ENCODE data around the gene DLX6. TPM values are rescaled to one million over a fixed set of nuclear protein-coding genes. Genes with fewer than 3 reads are reported as not detected.

The DLX6 gene
- total RNA-seq = under 1 TPM in 1 of 2 donors, not detected in 1; 0.17 TPM
- not detected for polyA plus RNA-seq (ENCODE audit: insufficient read length in 2 of 2)
- long read RNA-seq, donor 1 = 0 reads
- long read RNA-seq, donor 2 = 0 reads
- long read RNA-seq, donor 3 = 0 reads
- long read RNA-seq, donor 4, partial matches to known transcripts = 8 of 26 reads
- long read RNA-seq, donor 4, other reads (novel, unspliced or antisense) = 18 of 26 reads

GRCh38 chr7:97005183-97006054, at the start of gene DLX6:
DLX6 (plus strand) TSS chr7:97005553; CDS start chr7:97005978, 425 bp downstream.
- Histone ChIP-seq H3K4me3 (ENCODE audit: low read depth, low read length) (peak within 1 kb of the TSS; percentile 24), H3K27me3 (ENCODE audit: control insufficient read depth, insufficient read depth, low read length) (peaks cover 99% of the 10 kb centered on the region), H3K36me3 (ENCODE audit: control insufficient read depth, insufficient read depth, low read length) (no peaks in the 10 kb centered on the region), H3K9me3 (ENCODE audit: control insufficient read depth, insufficient read depth, low read length) (no peaks in the 10 kb centered on the region), H3K27ac (ENCODE audit: low read depth, low read length) (no peak within 1 kb of the TSS), H3K4me1 (ENCODE audit: control insufficient read depth, insufficient read depth, low read length) (peaks cover 34% of the 10 kb centered on the region)
- peak in 2 of 6 donors; percentile 87 to 88 for DNase-seq (ENCODE audit: low read depth in 4 of 6, low spot score in 6 of 6)
- WGBS (ENCODE audit: insufficient coverage) = under 1% methylated on average over 42 of the region's 44 CpGs

- Histone ChIP-seq H3K27me3 (ENCODE audit: control insufficient read depth, insufficient read depth, low read length) (no peaks in the 10 kb centered on the region), H3K9me3 (ENCODE audit: control insufficient read depth, insufficient read depth, low read length) (no peaks in the 10 kb centered on the region), H3K36me3 (ENCODE audit: control insufficient read depth, insufficient read depth, low read length) (no peaks in the 10 kb centered on the region), H3K4me3 (ENCODE audit: low read depth, low read length) (no peak overlapping the region), H3K27ac (ENCODE audit: low read depth, low read length) (no peak overlapping the region), H3K4me1 (ENCODE audit: control insufficient read depth, insufficient read depth, low read length) (no peaks in the 10 kb centered on the region)
- DNase-seq (ENCODE audit: low read depth in 4 of 6, low spot score in 6 of 6) = no peak
Measured at GRCh38 chr7:96959135-96959534, 46.2 kb upstream of the DLX6 start.

- Histone ChIP-seq H3K4me1 (ENCODE audit: control insufficient read depth, insufficient read depth, low read length) (no peaks in the 10 kb centered on the region), H3K27ac (ENCODE audit: low read depth, low read length) (no peak overlapping the region), H3K9me3 (ENCODE audit: control insufficient read depth, insufficient read depth, low read length) (no peaks in the 10 kb centered on the region), H3K36me3 (ENCODE audit: control insufficient read depth, insufficient read depth, low read length) (no peaks in the 10 kb centered on the region), H3K4me3 (ENCODE audit: low read depth, low read length) (no peak overlapping the region), H3K27me3 (ENCODE audit: control insufficient read depth, insufficient read depth, low read length) (peaks cover 2% of the 10 kb centered on the region)
- WGBS (ENCODE audit: insufficient coverage) = 87% methylated on average over 7 of the region's 9 CpGs
- DNase-seq (ENCODE audit: low read depth in 4 of 6, low spot score in 6 of 6) = no peak
Measured at GRCh38 chr7:96962221-96962885, 43.0 kb upstream of the DLX6 start.

GRCh38 chr7:96968981-96969380, 36.4 kb upstream of the DLX6 start:
- H3K27ac ChIP-seq (ENCODE audit: low read depth, low read length) = no peak overlapping the region
- no peaks in the 10 kb centered on the region for H3K4me1 ChIP-seq (ENCODE audit: control insufficient read depth, insufficient read depth, low read length)
- 100% methylated on average over 1 of the region's 2 CpGs for WGBS (ENCODE audit: insufficient coverage)
- no peaks in the 10 kb centered on the region for H3K36me3 ChIP-seq (ENCODE audit: control insufficient read depth, insufficient read depth, low read length)
- H3K9me3 ChIP-seq (ENCODE audit: control insufficient read depth, insufficient read depth, low read length) = no peaks in the 10 kb centered on the region
- no peak overlapping the region for H3K4me3 ChIP-seq (ENCODE audit: low read depth, low read length)
- DNase-seq (ENCODE audit: low read depth in 4 of 6, low spot score in 6 of 6) = no peak
- peaks cover 2% of the 10 kb centered on the region for H3K27me3 ChIP-seq (ENCODE audit: control insufficient read depth, insufficient read depth, low read length)

- Histone ChIP-seq H3K27ac (ENCODE audit: low read depth, low read length) (no peak overlapping the region), H3K27me3 (ENCODE audit: control insufficient read depth, insufficient read depth, low read length) (no peaks in the 10 kb centered on the region), H3K9me3 (ENCODE audit: control insufficient read depth, insufficient read depth, low read length) (no peaks in the 10 kb centered on the region), H3K36me3 (ENCODE audit: control insufficient read depth, insufficient read depth, low read length) (no peaks in the 10 kb centered on the region), H3K4me3 (ENCODE audit: low read depth, low read length) (no peak overlapping the region), H3K4me1 (ENCODE audit: control insufficient read depth, insufficient read depth, low read length) (no peaks in the 10 kb centered on the region)
- no peak for DNase-seq (ENCODE audit: low read depth in 4 of 6, low spot score in 6 of 6)
Measured at GRCh38 chr7:96970739-96971138, 34.6 kb upstream of the DLX6 start.

- H3K9me3 ChIP-seq (ENCODE audit: control insufficient read depth, insufficient read depth, low read length) = peaks cover 2% of the 10 kb centered on the region
- WGBS (ENCODE audit: insufficient coverage) = 100% methylated on average over 1 of the region's 2 CpGs
- no peak for DNase-seq (ENCODE audit: low read depth in 4 of 6, low spot score in 6 of 6)
- no peak overlapping the region for H3K27ac ChIP-seq (ENCODE audit: low read depth, low read length)
- peaks cover under 1% of the 10 kb centered on the region for H3K27me3 ChIP-seq (ENCODE audit: control insufficient read depth, insufficient read depth, low read length)
- no peaks in the 10 kb centered on the region for H3K36me3 ChIP-seq (ENCODE audit: control insufficient read depth, insufficient read depth, low read length)
- H3K4me1 ChIP-seq (ENCODE audit: control insufficient read depth, insufficient read depth, low read length) = no peaks in the 10 kb centered on the region
- no peak overlapping the region for H3K4me3 ChIP-seq (ENCODE audit: low read depth, low read length)
Measured at GRCh38 chr7:96973986-96974385, 31.4 kb upstream of the DLX6 start.

GRCh38 chr7:96976106-96976505, 29.2 kb upstream of the DLX6 start:
- H3K9me3 ChIP-seq (ENCODE audit: control insufficient read depth, insufficient read depth, low read length) = peaks cover 2% of the 10 kb centered on the region
- H3K4me1 ChIP-seq (ENCODE audit: control insufficient read depth, insufficient read depth, low read length) = no peaks in the 10 kb centered on the region
- WGBS (ENCODE audit: insufficient coverage) = 60% methylated on average over 1 of the region's 2 CpGs
- no peak overlapping the region for H3K27ac ChIP-seq (ENCODE audit: low read depth, low read length)
- H3K4me3 ChIP-seq (ENCODE audit: low read depth, low read length) = no peak overlapping the region
- peaks cover 2% of the 10 kb centered on the region for H3K27me3 ChIP-seq (ENCODE audit: control insufficient read depth, insufficient read depth, low read length)
- DNase-seq (ENCODE audit: low read depth in 4 of 6, low spot score in 6 of 6) = no peak
- H3K36me3 ChIP-seq (ENCODE audit: control insufficient read depth, insufficient read depth, low read length) = no peaks in the 10 kb centered on the region

GRCh38 chr7:96977445-96977844, 27.9 kb upstream of the DLX6 start:
- Histone ChIP-seq H3K36me3 (ENCODE audit: control insufficient read depth, insufficient read depth, low read length) (no peaks in the 10 kb centered on the region), H3K9me3 (ENCODE audit: control insufficient read depth, insufficient read depth, low read length) (peaks cover 2% of the 10 kb centered on the region), H3K4me1 (ENCODE audit: control insufficient read depth, insufficient read depth, low read length) (no peaks in the 10 kb centered on the region), H3K4me3 (ENCODE audit: low read depth, low read length) (no peak overlapping the region), H3K27me3 (ENCODE audit: control insufficient read depth, insufficient read depth, low read length) (peaks cover 2% of the 10 kb centered on the region), H3K27ac (ENCODE audit: low read depth, low read length) (no peak overlapping the region)
- no peak for DNase-seq (ENCODE audit: low read depth in 4 of 6, low spot score in 6 of 6)

- Histone ChIP-seq H3K4me1 (ENCODE audit: control insufficient read depth, insufficient read depth, low read length) (no peaks in the 10 kb centered on the region), H3K27me3 (ENCODE audit: control insufficient read depth, insufficient read depth, low read length) (peaks cover 8% of the 10 kb centered on the region), H3K4me3 (ENCODE audit: low read depth, low read length) (no peak overlapping the region), H3K9me3 (ENCODE audit: control insufficient read depth, insufficient read depth, low read length) (peaks cover 2% of the 10 kb centered on the region), H3K27ac (ENCODE audit: low read depth, low read length) (no peak overlapping the region), H3K36me3 (ENCODE audit: control insufficient read depth, insufficient read depth, low read length) (no peaks in the 10 kb centered on the region)
- WGBS (ENCODE audit: insufficient coverage) = 93% methylated on average over 2 of the region's 2 CpGs
- no peak for DNase-seq (ENCODE audit: low read depth in 4 of 6, low spot score in 6 of 6)
Measured at GRCh38 chr7:96979551-96980276, 25.6 kb upstream of the DLX6 start.
